ENCODE results near the gene TET1. TPM values are rescaled to one million over a fixed set of nuclear protein-coding genes. Genes with fewer than 3 reads are reported as not detected.

TET1 gene
- total and polyA plus RNA-seq, 2 of the 13 experiments (the other 11 are each of a cell fraction or from before 2014, with no cell fraction given) = 6.9 to 7.3 TPM

- no peak for TF ChIP-seq ZHX2 (IDR thresholded peaks at IDR 0.05; ENCODE audit: low read depth)
- no peak for TF ChIP-seq ZHX2 (CRISPR knock-in tag; IDR thresholded peaks at IDR 0.05; ENCODE audit: borderline replicate concordance)
- peak; percentile 79 for TF ChIP-seq ZNF574 (CRISPR knock-in tag; IDR thresholded peaks at IDR 0.05)
- no peak for TF ChIP-seq ZNF549 (CRISPR knock-in tag; IDR thresholded peaks at IDR 0.05)
- TF ChIP-seq MAZ (IDR thresholded peaks at IDR 0.05; ENCODE audit: borderline replicate concordance, low read depth, low read length) = peak; percentile 80
- peak; percentile 76; the same call in 1 of the 2 replicates for TF ChIP-seq MAZ (CRISPR knock-in tag; IDR thresholded peaks at IDR 0.05; ENCODE audit: low read depth)
- TF ChIP-seq TCF12 (IDR thresholded peaks at IDR 0.05) = no peak
- no peak for TF ChIP-seq TCF12 (CRISPR knock-in tag; IDR thresholded peaks at IDR 0.05)
- TF ChIP-seq ZFAT (CRISPR knock-in tag; conservative IDR thresholded peaks at IDR 0.05) = no peak
- TF ChIP-seq ZNF496 (CRISPR knock-in tag; IDR thresholded peaks at IDR 0.05; ENCODE audit: insufficient replicate concordance) = no peak
- peak; percentile 98 for TF ChIP-seq ZNF292 (CRISPR knock-in tag; IDR thresholded peaks at IDR 0.05; ENCODE audit: borderline replicate concordance, low read depth)
- 0 out of 2 replicates have a peak, but pooled peaks have one; percentile 45 for TF ChIP-seq ZNF331 (CRISPR knock-in tag; IDR thresholded peaks at IDR 0.05)
- no peak for TF ChIP-seq ZBTB46 (CRISPR knock-in tag; IDR thresholded peaks at IDR 0.05; ENCODE audit: borderline replicate concordance)
- no peak for TF ChIP-seq RARG (CRISPR knock-in tag; IDR thresholded peaks at IDR 0.05; ENCODE audit: low read depth)
- no peak for TF ChIP-seq ZSCAN12 (CRISPR knock-in tag; IDR thresholded peaks at IDR 0.05)
- no peak for TF ChIP-seq FIP1L1 (IDR thresholded peaks at IDR 0.05; ENCODE audit: borderline replicate concordance, insufficient read depth, low read depth, low read length)
- TF ChIP-seq ASH2L (IDR thresholded peaks at IDR 0.05; ENCODE audit: insufficient read length, low read depth, low read length) = peak; percentile 71
- TF ChIP-seq ZNF703 (CRISPR knock-in tag; IDR thresholded peaks at IDR 0.05; ENCODE audit: borderline replicate concordance) = peak; percentile 47; the same call in 1 of the 2 replicates
- TF ChIP-seq SIN3B (IDR thresholded peaks at IDR 0.05; ENCODE audit: low read length) = no peak
Observed at GRCh38 chr10:68560186-68560942, at the start of gene TET1 (continued).

Data from HepG2 (cell line).